C4-2B (cell line): ENCODE data around the gene TPD52L1.

ENCODE experiments used
- H3K27ac ChIP-seq: fragments of 450-650 bp; 2 replicates; pipeline ENCODE4 v1.5.1; 2017
- ZFX ChIP-seq: fragments of 450-650 bp; IDR thresholded peaks from 2 replicates; pipeline ENCODE4 v1.6.1; 2017
- TF ChIP-seq, protein P1 (sequence below): fragments of 450-650 bp; conservative IDR thresholded peaks from 2 replicates; pipeline ENCODE4 v1.5.1; 2017; ENCODE audit warnings: mild to moderate bottlenecking

Gene TPD52L1

DNA sequence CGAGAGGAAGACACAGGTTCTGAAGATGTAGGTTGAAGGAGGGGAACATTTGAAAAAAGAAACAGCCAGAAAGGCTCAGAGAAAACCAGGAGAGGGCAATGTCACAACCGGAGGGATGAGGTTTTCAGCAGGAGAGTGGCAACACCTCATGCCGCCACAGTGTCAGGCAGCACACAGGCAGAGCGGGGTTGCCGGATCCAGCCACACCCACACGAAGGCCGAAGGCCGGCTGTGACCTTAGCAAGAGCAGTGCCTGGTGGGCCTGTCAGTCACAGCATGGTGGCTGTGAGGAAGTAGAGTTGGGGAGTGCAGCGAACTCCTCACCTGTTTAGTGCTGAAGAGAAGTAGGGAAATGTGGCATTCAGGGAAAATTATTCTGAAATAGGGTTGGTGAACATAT lies 134.1 kb downstream of the TPD52L1 start:
- TF ChIP-seq, protein P1, sequence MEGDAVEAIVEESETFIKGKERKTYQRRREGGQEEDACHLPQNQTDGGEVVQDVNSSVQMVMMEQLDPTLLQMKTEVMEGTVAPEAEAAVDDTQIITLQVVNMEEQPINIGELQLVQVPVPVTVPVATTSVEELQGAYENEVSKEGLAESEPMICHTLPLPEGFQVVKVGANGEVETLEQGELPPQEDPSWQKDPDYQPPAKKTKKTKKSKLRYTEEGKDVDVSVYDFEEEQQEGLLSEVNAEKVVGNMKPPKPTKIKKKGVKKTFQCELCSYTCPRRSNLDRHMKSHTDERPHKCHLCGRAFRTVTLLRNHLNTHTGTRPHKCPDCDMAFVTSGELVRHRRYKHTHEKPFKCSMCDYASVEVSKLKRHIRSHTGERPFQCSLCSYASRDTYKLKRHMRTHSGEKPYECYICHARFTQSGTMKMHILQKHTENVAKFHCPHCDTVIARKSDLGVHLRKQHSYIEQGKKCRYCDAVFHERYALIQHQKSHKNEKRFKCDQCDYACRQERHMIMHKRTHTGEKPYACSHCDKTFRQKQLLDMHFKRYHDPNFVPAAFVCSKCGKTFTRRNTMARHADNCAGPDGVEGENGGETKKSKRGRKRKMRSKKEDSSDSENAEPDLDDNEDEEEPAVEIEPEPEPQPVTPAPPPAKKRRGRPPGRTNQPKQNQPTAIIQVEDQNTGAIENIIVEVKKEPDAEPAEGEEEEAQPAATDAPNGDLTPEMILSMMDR = no peak
- TF ChIP-seq ZFX = no peak
- no peak overlapping the region for H3K27ac ChIP-seq

DNA sequence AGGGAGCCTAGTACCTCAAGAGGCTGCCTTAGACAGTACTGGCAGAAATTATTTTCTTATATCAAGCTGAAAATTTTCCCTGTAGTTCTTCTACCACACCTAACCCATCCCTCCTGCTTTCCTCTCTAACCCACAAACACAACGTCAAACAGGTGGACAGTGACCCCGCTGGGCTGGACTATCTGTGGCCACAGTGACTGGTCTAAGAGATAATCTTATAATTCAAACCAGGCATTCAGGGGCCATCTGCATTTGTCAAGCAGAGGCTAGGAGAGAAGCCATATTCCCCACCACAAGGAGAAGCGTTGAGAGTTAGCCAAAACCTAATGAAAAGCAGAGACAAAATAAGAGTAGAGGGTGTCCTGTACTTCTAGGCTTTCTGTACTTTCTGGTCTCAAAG lies 140.0 kb downstream of the TPD52L1 start:
- TF ChIP-seq, protein P1 = no peak
- TF ChIP-seq ZFX = no peak
- H3K27ac ChIP-seq = no peak overlapping the region

DNA sequence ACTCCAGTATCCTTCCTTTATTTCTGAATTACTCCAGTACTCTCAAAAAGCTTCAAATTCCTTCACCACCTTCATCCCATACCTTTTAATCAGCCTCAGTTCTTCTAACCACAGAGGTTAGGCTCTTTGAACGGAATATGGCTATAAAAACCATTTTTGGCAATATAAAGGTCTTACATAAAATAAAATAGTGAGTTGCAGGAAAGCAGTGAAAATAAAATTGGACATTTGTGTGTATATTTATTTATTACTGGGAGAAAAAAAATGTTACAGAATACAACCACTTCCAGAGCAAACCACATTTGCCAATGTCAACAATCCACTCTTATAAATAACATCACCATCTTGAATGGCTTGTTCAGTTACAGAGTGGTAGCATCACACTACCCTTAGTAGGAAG lies 140.5 kb downstream of the TPD52L1 start:
- H3K27ac ChIP-seq = no peak overlapping the region
- TF ChIP-seq, protein P1 = no peak
- TF ChIP-seq ZFX = no peak

DNA sequence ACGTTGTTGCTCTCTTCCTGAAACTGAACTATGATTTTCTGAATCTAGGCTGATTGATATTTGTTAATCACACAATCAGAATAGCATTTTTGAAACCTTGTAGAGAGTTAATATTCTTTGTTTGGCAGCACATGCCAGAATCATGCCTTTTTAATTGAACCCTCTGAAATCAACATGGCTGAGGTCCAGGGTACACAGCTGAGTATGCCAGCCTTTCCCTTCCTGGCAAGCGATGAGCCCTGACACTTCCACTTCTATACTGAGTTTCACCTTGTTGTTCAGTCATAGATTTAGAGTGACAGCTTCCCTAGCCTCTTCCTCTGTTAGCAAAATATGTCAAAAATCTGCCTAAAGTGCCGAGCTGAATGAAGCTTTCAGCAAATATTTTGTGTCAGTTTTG lies 141.4 kb downstream of the TPD52L1 start:
- TF ChIP-seq, protein P1 = no peak
- no peak for TF ChIP-seq ZFX
- no peak overlapping the region for H3K27ac ChIP-seq

DNA sequence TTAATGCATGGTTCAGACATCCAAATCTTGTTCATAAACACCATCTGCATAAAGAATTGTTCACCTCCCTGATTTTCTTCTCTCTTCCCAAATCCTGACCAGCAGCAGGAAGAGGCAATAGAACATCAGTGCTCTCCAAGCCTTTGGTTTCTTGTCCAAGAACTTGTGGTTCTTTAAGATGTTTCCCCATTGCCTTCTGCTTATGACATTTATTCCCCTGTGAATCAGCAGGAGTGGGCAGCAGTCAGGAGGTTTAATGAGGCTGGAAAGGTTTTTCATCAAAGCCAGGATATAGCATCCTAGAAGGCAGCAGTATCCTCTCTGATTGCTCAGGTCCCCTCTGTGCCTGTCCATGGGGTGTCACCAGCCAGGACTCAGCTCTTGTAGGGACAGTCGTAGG lies 142.9 kb downstream of the TPD52L1 start:
- TF ChIP-seq ZFX = no peak
- TF ChIP-seq, protein P1 = no peak
- no peak overlapping the region for H3K27ac ChIP-seq

DNA sequence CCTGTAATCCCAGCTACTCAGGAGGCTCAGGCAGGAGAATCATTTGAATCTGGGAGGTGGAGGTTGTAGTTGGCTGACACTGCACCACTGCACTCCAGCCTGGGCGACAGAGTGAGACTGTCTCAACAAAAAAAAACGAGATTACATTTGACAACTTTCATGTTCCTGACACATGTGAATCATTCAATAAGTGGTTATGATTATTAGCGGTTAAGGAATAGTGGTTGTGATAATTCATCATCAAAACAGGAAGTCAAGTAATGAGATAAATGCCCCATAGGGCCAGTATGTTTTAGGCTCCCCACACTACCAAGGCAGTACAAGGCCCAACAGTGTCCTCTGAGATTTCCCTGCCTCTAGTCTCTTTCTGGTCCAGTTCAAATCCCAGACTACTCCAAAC lies 145.7 kb downstream of the TPD52L1 start:
- no peak overlapping the region for H3K27ac ChIP-seq
- TF ChIP-seq, protein P1 = no peak
- TF ChIP-seq ZFX = no peak

DNA sequence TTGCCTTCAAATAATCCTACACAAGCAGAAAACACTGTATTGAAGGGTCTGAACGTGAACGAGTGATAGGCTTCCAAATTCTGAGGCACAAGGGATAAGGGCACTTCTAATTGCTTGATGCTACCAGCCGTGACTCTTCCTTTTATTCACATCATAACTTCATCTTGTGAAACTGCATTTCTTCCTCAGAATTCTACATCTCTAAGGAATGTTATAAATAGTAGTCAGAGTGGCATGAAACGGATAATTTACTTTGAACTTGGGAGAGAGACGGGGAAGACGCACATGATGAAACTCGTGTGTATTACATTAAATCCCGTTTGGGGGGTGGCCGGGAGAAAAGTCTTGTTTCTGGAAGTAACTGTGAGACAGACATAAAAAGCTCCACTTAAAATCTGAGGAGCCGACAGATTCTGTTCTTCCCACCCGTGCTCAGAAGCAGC lies 147.4 kb downstream of the TPD52L1 start:
- TF ChIP-seq, protein P1 = no peak
- TF ChIP-seq ZFX = no peak
- H3K27ac ChIP-seq = peak overlapping the region; percentile 97
